ENCODE results near the gene FXYD5.

FXYD5 gene

DNA sequence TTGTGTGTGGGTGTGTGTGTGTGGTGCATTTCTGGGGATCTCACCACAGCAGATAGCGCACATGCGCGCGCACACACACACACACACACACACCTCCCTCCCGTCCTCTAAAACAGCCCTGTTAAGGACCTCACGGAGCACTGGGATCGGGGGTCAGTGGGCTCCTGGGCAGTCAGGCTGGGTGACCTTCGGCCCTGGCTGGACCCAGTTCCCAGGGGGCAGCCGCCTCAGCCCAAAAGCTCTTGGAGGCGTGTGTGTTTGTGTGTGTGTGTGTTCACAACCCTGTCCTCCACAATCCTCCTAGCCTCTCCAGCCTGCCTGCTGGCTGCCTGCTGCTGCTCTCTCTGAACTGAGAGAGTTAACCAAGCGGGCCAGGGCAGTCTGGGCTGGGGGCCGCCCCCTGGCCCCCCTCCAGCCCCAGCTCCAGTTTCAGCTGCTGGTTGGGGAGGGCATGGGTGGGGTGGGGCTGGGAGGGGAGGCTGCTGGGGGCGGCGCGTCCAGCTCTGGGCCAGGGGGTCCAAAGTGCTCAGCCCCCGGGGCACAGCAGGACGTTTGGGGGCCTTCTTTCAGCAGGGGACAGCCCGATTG is 16.1 kb upstream of the FXYD5 start, which contains the start of gene FXYD1:
TSS of gene FXYD1 (plus strand) at position 520 of the 588 bp plus-strand sequence. CDS start 1,256 bp downstream, outside the sequence.
- H3K27ac ChIP-seq (ENCODE audit: low read depth, low read length), result no peak within 1 kb of the TSS
- H3K36me3 ChIP-seq (ENCODE audit: insufficient read depth, low read length), result no peaks in the 10 kb centered on the region
- peaks cover 3% of the 10 kb centered on the region for H3K4me1 ChIP-seq (ENCODE audit: control insufficient read depth, insufficient read depth, low read length, unreplicated experiment)
- no peaks in the 10 kb centered on the region for H3K79me2 ChIP-seq (ENCODE audit: control insufficient read depth, insufficient read depth, low read length, unreplicated experiment)
- H3K4me3 ChIP-seq (ENCODE audit: low read depth, low read length), result no peak within 1 kb of the TSS
- H3K27me3 ChIP-seq (ENCODE audit: insufficient read depth, low read length), result no peaks in the 10 kb centered on the region
- H2AFZ ChIP-seq (ENCODE audit: low read length, unreplicated experiment), result no peak within 1 kb of the TSS

DNA sequence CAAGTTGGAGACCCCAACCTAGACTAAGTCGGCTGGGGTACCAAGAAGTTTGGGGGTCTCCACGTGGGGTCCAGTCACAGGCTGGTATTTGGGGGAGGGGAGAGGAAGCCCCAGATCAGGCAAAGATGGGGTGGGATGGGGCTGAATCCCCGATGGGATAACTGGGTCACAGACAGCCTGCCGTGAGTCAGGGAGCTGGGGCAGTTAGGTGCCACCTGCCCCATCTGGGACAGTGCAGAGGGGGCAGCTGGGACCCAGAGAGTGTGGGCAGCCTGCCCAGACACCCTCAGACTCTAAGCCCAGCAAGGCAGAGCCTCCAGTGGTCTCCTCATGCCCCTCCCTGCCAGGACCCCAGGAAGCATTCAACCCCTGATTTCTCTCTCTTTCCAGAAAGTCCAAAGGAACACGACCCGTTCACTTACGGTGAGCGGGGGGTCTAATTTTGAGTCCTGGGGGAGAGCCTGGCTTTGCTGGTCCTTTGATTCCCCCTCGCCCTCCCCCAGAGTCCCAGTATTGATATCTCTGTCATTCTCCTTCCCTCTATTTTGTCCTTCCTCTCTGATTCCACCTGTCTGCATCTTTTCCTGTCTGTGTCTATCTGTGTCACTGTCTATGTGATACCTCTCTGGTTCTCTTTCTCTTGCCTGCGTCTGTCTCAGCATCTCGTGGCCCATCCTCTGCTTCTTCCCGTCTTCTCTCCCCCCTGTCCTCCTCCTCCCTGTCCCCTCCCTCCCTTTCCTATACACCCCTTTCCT is 14.2 kb upstream of the FXYD5 start:
- Histone ChIP-seq H3K27me3 (ENCODE audit: insufficient read depth, low read length) (no peaks in the 10 kb centered on the region), H3K27ac (ENCODE audit: low read depth, low read length) (no peak overlapping the region), H3K4me1 (ENCODE audit: control insufficient read depth, insufficient read depth, low read length, unreplicated experiment) (peaks cover 3% of the 10 kb centered on the region), H3K4me3 (ENCODE audit: low read depth, low read length) (no peak overlapping the region), H3K36me3 (ENCODE audit: insufficient read depth, low read length) (no peaks in the 10 kb centered on the region), H3K79me2 (ENCODE audit: control insufficient read depth, insufficient read depth, low read length, unreplicated experiment) (no peaks in the 10 kb centered on the region), H2AFZ (ENCODE audit: low read length, unreplicated experiment) (no peak overlapping the region)

DNA sequence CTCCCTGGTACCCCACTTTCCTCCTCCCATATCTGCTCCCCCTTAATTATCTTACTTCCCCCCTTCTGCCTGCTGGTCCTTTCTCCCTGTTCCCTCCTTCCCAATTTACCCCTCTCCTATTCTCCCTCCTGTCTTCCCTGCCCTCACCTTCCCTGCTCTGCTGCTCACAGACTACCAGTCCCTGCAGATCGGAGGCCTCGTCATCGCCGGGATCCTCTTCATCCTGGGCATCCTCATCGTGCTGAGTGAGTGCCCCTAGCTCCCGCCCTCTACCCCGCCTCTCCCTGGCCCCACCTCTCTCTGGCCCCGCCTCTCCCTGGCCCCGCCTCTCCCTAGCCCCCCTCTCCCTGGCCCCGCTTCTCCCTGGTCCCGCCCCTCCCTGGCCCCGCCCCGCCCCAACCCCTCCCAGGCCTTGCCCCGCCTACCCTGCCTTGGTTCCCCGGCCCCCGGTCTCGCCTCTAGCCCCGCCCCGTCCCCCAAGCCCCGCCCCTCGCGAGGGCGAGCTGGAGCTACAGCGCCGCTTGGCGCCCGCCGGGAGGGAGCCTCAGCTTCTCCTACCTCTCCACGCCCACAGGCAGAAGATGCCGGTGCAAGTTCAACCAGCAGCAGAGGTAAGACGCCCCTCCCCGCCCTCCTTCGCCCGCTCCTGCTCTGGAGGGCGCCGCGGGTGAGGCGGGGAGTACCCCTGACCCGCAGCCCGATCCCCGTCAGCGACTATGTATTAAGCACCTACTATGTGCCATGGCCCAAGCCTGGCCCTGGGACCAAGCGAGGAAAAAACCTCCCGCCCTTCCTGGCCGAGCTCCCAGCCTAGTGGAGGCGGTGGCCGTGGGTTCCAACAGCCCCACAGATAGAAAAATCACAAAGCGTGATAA is 13.3 kb upstream of the FXYD5 start:
- H2AFZ ChIP-seq (ENCODE audit: low read length, unreplicated experiment), result no peak overlapping the region
- H3K27me3 ChIP-seq (ENCODE audit: insufficient read depth, low read length), result no peaks in the 10 kb centered on the region
- peaks cover 3% of the 10 kb centered on the region for H3K4me1 ChIP-seq (ENCODE audit: control insufficient read depth, insufficient read depth, low read length, unreplicated experiment)
- no peaks in the 10 kb centered on the region for H3K36me3 ChIP-seq (ENCODE audit: insufficient read depth, low read length)
- no peaks in the 10 kb centered on the region for H3K79me2 ChIP-seq (ENCODE audit: control insufficient read depth, insufficient read depth, low read length, unreplicated experiment)
- H3K4me3 ChIP-seq (ENCODE audit: low read depth, low read length), result no peak overlapping the region
- H3K27ac ChIP-seq (ENCODE audit: low read depth, low read length), result no peak overlapping the region

DNA sequence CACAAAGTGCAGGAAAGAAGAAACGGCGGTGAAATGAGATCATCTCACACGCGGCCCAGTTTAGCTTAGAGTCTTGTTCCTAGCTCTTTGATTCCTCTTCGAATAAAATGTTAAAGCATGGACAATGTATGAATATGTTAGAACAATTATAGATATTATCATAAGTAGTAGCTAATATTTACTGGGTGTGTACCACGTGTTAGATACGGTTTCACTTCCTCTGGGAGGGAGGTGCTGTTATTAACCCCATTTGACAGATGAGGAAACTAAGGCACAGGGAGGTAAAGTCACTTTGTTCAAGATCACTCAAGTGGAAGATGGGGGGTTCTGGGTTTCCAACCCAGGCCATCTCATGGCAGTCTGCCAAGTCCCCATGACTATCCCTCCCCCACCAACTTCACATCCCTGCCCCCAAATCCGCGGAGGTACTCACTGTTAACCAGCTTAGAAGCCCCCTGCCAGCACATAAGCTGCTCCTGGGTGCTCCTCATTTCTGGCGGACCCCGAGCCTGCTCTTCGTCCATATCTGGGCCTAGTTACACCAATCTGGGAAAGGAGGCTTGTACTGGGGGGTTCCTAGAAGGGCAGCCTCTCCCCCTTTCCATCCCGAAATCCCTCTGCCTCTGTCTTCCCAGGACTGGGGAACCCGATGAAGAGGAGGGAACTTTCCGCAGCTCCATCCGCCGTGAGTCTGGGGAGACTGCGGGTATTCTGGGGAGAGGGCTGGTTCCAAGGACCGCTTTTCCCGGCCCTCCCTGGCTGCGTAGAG is 12.5 kb upstream of the FXYD5 start:
- H3K4me3 ChIP-seq (ENCODE audit: low read depth, low read length), result no peak overlapping the region
- H2AFZ ChIP-seq (ENCODE audit: low read length, unreplicated experiment), result no peak overlapping the region
- no peaks in the 10 kb centered on the region for H3K36me3 ChIP-seq (ENCODE audit: insufficient read depth, low read length)
- H3K27me3 ChIP-seq (ENCODE audit: insufficient read depth, low read length), result no peaks in the 10 kb centered on the region
- H3K79me2 ChIP-seq (ENCODE audit: control insufficient read depth, insufficient read depth, low read length, unreplicated experiment), result no peaks in the 10 kb centered on the region
- no peak overlapping the region for H3K27ac ChIP-seq (ENCODE audit: low read depth, low read length)
- peaks cover 3% of the 10 kb centered on the region for H3K4me1 ChIP-seq (ENCODE audit: control insufficient read depth, insufficient read depth, low read length, unreplicated experiment)

DNA sequence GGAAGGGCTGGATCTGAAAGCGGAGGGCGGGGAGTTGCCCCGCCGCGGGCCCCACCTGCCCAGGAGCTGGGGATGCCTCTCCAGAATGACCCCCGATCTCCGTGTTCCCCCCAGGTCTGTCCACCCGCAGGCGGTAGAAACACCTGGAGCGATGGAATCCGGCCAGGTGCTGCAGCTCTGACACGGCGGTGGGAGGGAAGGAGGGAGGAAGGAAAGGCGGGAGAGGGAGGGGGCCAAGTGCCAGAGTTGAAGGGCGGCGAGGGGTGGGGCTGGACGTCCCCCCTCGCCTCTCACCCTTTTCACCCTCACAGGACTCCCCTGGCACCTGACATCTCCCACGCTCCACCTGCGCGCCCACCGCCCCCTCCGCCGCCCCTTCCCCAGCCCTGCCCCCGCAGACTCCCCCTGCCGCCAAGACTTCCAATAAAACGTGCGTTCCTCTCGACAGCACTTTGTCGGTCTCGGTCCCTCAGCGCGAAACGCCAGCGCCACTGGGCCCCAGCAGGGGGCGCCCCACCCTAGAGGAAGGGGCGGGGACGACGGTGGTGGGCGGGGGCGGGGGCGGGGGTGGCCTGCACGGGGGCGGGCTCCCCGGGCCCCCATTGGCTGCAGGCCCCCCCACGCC is 11.8 kb upstream of the FXYD5 start:
- H3K27ac ChIP-seq (ENCODE audit: low read depth, low read length), result no peak overlapping the region
- H3K36me3 ChIP-seq (ENCODE audit: insufficient read depth, low read length), result no peaks in the 10 kb centered on the region
- H2AFZ ChIP-seq (ENCODE audit: low read length, unreplicated experiment), result no peak overlapping the region
- no peaks in the 10 kb centered on the region for H3K27me3 ChIP-seq (ENCODE audit: insufficient read depth, low read length)
- peaks cover 3% of the 10 kb centered on the region for H3K4me1 ChIP-seq (ENCODE audit: control insufficient read depth, insufficient read depth, low read length, unreplicated experiment)
- H3K4me3 ChIP-seq (ENCODE audit: low read depth, low read length), result no peak overlapping the region
- H3K79me2 ChIP-seq (ENCODE audit: control insufficient read depth, insufficient read depth, low read length, unreplicated experiment), result no peaks in the 10 kb centered on the region

DNA sequence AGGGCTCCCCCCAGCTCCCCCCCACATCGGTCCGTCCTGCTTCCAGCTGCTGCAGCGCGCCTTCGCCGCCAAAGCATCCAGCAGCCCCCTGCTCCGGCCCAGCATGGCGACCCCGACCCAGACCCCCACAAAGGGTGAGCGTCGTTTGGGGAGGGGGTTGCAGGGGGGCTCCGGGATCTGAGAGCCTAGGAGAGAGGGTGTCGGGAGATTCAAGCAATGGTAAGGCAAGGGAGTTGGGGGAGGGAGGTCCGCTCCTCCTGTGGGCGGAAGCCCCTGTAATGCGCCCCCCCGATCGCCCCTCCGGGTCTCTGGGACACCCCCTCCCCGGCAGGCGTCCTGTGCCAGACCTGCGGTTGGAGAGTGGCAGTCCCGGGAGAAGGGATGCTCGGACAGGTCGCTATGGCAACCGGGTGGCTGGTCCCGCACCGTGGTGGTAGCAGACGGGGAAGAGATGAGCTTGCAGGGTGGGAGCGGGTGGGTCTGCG is 11.3 kb upstream of the FXYD5 start, which contains the start of gene FXYD7:
TSS of gene FXYD7 (plus strand) at position 25 of the 485 bp plus-strand sequence. CDS start at position 104, 79 bp downstream.
- peaks cover 3% of the 10 kb centered on the region for H3K4me1 ChIP-seq (ENCODE audit: control insufficient read depth, insufficient read depth, low read length, unreplicated experiment)
- no peak within 1 kb of the TSS for H3K27ac ChIP-seq (ENCODE audit: low read depth, low read length)
- no peak within 1 kb of the TSS for H2AFZ ChIP-seq (ENCODE audit: low read length, unreplicated experiment)
- H3K27me3 ChIP-seq (ENCODE audit: insufficient read depth, low read length), result no peaks in the 10 kb centered on the region
- H3K4me3 ChIP-seq (ENCODE audit: low read depth, low read length), result no peak within 1 kb of the TSS
- H3K79me2 ChIP-seq (ENCODE audit: control insufficient read depth, insufficient read depth, low read length, unreplicated experiment), result no peaks in the 10 kb centered on the region
- no peaks in the 10 kb centered on the region for H3K36me3 ChIP-seq (ENCODE audit: insufficient read depth, low read length)

DNA sequence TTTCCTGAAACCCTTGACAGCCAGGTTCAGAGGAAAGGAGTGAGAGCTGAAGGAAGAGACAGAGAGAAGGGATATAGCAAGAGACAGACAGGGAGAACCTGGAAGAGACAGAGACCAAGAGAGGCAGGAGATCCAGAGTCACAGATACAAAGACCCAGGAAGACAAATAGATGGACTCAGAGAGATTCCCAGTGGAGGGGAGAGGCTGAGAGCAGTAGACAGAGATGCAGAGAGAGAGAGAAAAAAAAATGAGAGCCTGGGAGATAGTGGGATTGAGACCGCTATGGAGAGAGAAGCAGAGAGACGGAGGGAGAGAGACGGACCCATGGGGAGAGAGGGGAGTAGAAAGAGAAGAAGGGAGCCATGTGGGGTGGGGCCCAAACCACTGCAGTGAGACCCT is 10.7 kb upstream of the FXYD5 start:
- H3K79me2 ChIP-seq (ENCODE audit: control insufficient read depth, insufficient read depth, low read length, unreplicated experiment), result no peaks in the 10 kb centered on the region
- no peak overlapping the region for H2AFZ ChIP-seq (ENCODE audit: low read length, unreplicated experiment)

DNA sequence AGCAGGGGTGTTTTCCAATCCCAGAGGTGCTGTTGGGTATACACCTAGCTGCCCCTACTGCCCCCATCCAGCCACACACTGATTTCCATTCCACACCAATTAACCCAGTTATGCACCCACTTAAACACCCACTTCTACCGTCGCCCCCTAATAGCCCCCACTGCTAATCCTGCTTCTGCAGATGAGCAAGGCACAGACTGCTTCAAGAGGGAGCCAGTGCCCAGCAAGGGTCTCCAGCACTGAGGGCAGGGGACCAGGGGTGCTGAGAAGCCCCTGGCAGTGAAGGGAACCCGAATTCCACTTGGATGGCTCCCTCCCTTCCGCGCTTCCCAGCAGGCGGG is 10.3 kb upstream of the FXYD5 start:
- no peak overlapping the region for H3K27ac ChIP-seq (ENCODE audit: low read depth, low read length)
- no peaks in the 10 kb centered on the region for H3K79me2 ChIP-seq (ENCODE audit: control insufficient read depth, insufficient read depth, low read length, unreplicated experiment)
- no peak overlapping the region for H3K4me3 ChIP-seq (ENCODE audit: low read depth, low read length)
- H3K4me1 ChIP-seq (ENCODE audit: control insufficient read depth, insufficient read depth, low read length, unreplicated experiment), result peaks cover 3% of the 10 kb centered on the region
- no peaks in the 10 kb centered on the region for H3K27me3 ChIP-seq (ENCODE audit: insufficient read depth, low read length)
- no peaks in the 10 kb centered on the region for H3K36me3 ChIP-seq (ENCODE audit: insufficient read depth, low read length)
- H2AFZ ChIP-seq (ENCODE audit: low read length, unreplicated experiment), result no peak overlapping the region

More for the DNA sequence above, 10.7 kb upstream of the FXYD5 start:
- no peak overlapping the region for H3K4me3 ChIP-seq (ENCODE audit: low read depth, low read length)
- H3K36me3 ChIP-seq (ENCODE audit: insufficient read depth, low read length), result no peaks in the 10 kb centered on the region
- no peak overlapping the region for H3K27ac ChIP-seq (ENCODE audit: low read depth, low read length)
- no peaks in the 10 kb centered on the region for H3K27me3 ChIP-seq (ENCODE audit: insufficient read depth, low read length)
- H3K4me1 ChIP-seq (ENCODE audit: control insufficient read depth, insufficient read depth, low read length, unreplicated experiment), result peaks cover 3% of the 10 kb centered on the region

DNA sequence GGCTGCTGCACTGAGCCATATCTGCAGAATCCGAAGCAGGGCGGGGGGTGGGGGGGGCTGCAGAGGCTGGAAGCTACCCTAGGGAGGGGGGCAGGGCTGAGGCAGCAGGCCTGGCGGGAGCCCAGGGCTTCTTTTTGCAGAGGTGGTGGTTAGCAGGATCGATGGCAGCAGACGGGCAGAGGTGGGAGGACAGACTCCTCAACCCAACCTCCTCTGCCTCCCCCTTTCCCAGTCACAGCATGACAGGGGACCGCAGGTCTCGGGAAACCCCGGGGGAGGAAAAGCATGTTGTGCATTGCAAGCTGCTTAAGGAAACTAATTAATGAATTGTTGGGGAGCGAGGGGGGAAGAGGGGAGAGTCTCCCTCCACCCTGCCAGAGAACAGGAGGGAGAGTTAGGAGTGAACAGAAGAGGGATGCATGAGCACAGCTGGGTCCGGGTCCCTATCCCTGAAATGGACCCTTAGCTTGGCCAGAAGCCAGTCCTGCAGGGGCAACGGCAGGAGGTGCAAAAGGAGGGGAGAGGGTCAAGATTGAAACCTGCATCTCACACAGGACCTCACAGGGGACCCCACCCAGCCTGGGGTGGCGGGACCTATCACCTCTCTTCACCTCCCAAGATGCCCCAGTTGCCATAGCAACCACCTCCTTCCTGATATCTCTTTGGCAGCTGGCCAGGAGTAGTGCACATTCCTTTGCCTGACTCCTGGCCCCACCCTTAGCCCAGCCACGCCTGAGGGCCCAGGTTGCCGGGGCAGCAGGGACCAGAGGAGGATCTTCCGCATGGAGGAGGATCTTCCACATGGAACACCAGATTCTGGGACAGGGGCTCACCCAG is 9.7 kb upstream of the FXYD5 start:
- Histone ChIP-seq H3K27me3 (ENCODE audit: insufficient read depth, low read length) (no peaks in the 10 kb centered on the region), H3K27ac (ENCODE audit: low read depth, low read length) (no peak overlapping the region), H3K4me3 (ENCODE audit: low read depth, low read length) (no peak overlapping the region), H2AFZ (ENCODE audit: low read length, unreplicated experiment) (no peak overlapping the region), H3K79me2 (ENCODE audit: control insufficient read depth, insufficient read depth, low read length, unreplicated experiment) (no peaks in the 10 kb centered on the region), H3K36me3 (ENCODE audit: insufficient read depth, low read length) (no peaks in the 10 kb centered on the region), H3K4me1 (ENCODE audit: control insufficient read depth, insufficient read depth, low read length, unreplicated experiment) (peaks cover 3% of the 10 kb centered on the region)

Data from ACC112 (cell line).